CD4-positive, alpha-beta T cell treated with Interleukin-17A for 4 hours (primary cell): ENCODE measurements around the gene LIG4.

Experiments used
- DNase-seq: peaks from one replicate; pipeline ENCODE4 v3.0.0-alpha.2; 2020; ENCODE audit warnings: mixed read lengths

The LIG4 gene

GRCh38 chr13:108193806-108194205, 21.5 kb downstream of the LIG4 start:
- DNase-seq: no peak

- no peak for DNase-seq
These were observed 24.4 kb downstream of the LIG4 start for GRCh38 chr13:108190897-108191296.

- no peak for DNase-seq
These were observed 27.1 kb downstream of the LIG4 start for GRCh38 chr13:108188260-108188659.

- DNase-seq: no peak
These were observed 30.1 kb downstream of the LIG4 start for GRCh38 chr13:108185223-108185622.

- no peak for DNase-seq
These were observed 32.7 kb downstream of the LIG4 start for GRCh38 chr13:108182652-108183051.

- DNase-seq: no peak
These were observed 37.3 kb downstream of the LIG4 start for GRCh38 chr13:108178078-108178477.

- DNase-seq: peak; percentile 63
These were observed 38.6 kb downstream of the LIG4 start for GRCh38 chr13:108176685-108177274.

GRCh38 chr13:108168929-108169328, 46.4 kb downstream of the LIG4 start:
- DNase-seq: no peak

DNA sequence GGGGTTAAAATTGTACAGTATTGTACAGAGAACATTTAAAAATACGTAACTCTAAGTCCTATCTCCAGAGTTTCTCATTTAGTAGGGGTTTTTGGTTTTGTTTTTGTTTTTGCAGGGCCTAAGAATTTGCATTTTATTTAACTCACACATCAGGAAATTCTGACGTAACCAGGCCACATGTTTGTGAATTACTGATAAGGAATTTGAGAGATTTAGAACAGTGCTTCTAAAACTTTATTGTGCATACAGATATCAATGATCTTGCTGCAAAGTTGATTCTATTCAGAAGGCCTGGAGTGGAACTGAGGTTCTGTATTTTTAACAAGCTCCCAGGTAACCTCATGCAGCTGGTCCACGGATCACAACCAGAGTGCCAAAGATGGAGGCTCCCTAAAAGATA, 49.3 kb downstream of the LIG4 start:
- no peak for DNase-seq

DNA sequence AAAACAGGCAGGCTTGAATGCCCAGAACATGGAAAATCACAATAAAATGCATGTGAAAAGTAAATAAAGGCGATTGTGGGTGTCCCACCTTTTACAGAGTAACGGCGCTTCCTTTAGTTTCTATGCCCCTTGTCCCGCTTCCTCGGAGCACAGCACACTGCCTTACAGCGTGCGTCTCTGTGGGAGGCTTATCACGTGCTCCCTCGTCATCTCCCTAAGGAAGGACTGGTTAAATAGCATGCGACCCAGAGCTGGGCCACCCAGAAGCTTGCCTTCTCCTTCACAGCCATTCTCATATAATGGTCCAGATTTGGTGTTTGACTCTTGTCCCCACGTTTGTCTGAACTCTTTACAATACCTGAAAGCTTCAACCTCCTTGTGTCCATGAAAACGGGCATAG, 56.6 kb downstream of the LIG4 start:
- DNase-seq: no peak
